Activated T-cell treated with anti-CD3 and anti-CD28 coated beads, Interleukin-2, amount 50 U/mL, for 1 hour (primary cell): ENCODE results near the gene CUX1.

Source experiments
- DNase-seq: peaks from one replicate; pipeline ENCODE4 v3.0.0-alpha.2; 2020

Gene CUX1

DNA sequence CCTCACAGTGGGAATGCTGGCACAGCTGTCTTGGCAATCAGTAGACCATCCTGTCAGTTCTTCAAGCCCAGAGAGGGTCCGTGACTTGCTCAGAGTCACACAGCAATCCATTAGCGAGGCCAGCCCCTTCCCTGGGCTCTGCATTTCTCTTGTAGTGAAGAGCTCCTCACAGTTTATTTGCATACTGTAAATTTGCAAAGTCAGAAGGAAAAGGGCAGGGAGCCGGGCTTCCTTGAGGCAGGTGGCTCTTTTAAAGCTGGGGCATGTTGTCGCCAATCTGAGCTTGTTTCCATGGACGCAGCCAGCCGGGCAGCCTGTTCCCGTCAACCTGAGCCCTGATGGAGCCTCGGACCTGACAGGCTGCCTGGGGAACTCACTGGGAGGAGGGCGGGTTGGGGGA, 123.4 kb downstream of the CUX1 start:
- DNase-seq, result no peak

DNA sequence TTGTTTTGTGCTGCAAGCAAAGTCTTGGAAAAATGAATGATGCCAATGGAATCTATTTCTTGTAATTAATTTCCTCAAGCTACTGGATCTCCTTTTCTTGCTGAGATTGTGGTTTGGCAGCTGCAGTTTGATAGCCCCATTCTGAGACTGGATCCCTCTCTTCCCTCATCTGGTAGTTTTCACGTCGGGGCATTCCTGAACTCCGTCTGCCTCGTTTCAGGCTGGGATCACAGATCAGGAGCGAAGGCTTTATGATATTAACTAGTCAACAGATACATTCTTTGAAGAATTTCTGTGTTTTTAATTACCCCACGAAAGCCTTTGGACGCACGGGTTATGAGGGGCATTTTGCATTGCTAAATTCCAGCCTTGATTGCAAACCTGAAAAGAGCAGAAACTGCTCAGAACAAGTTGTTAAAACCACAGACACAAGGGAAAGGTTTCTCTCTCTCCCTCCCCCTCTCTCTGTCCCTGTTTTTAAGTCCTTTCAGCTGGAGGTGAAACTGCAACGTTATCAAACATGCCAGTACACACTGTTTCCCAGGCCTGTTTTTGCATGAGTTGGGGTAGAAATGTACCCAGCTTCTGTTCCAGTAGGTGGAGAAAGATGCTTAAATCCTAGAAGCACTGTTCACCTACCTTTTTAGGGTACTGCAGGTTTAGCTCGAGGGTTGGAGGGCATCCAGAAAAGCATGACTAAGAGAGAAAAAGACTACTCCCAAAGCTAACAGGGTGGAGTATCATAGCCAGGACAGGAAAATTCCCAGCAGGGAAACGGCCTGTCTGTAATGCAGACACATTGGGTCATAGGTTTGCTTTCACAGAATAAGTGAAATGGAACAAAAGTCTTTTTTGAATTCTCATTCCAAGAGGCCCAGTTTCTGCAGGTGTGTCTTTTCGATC, 124.3 kb downstream of the CUX1 start:
- no peak for DNase-seq

GRCh38 chr7:101942603-101943210, 125.3 kb downstream of the CUX1 start:
- DNase-seq, result no peak

DNA sequence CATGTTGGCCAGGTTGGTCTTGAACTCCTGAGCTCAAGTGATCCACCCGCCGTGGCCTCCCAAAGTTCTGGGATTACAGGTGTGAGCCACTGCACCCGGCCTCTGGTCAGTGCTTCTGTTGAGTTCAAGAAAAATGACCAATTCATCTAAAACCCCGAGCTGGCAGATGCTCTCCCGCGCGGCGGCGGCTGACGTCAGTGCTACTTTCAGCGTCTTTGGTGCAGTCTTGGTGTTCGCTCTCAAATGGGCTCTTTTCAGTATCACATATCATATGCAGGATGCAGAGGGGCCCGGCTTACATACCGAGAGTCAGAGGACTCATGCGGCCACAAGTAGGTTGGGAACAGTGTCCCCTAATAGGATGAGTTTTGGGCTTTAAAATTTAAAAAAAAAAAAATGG, 125.9 kb downstream of the CUX1 start:
- no peak for DNase-seq

- DNase-seq, result no peak
These were observed 126.6 kb downstream of the CUX1 start for GRCh38 chr7:101943889-101944600.

- DNase-seq, result no peak
These were observed 127.2 kb downstream of the CUX1 start for GRCh38 chr7:101944611-101945010.

DNA sequence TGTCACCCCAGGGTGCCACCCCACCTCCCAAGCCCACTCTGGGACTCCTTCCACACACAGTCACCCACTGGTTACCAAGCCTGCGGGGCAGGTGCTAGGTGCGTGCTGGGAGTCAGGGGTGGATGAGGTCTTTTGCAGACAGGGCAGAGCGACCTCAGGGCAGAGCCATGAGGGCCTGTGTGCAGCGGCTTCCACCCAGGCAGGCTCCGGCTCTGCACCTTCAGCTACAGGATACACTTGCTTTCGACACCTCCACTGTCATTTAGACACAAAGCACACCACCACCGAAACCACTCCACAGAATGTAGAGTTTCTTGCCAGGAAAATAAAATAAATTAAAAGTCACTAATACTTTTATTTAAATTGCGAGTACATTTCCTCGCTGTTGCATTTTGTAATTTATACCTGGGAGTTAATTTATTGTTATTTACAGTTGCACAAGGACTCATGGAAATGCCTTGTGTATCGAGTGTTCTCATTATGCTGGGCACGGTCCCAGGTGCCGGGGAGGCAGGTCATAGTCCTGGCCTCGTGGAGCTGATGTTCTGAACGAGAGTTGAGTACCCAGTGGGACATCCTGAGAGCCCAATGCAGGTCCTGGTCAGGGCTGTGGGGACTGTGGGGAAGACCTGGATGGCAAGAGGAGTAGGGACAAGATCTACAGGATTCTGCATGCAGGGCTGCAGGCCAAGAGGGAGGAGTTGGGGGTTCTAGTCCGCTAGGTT, 127.8 kb downstream of the CUX1 start:
- no peak for DNase-seq

GRCh38 chr7:101947899-101948298, 130.5 kb downstream of the CUX1 start:
- DNase-seq, result no peak

GRCh38 chr7:101948650-101949049, 131.2 kb downstream of the CUX1 start:
- no peak for DNase-seq

- no peak for DNase-seq
These were observed 133.2 kb downstream of the CUX1 start for GRCh38 chr7:101950450-101951119.

GRCh38 chr7:101951757-101952156, 134.3 kb downstream of the CUX1 start:
- DNase-seq, result no peak

GRCh38 chr7:101952355-101953247, 135.2 kb downstream of the CUX1 start:
- no peak for DNase-seq

GRCh38 chr7:101953248-101953819, 135.9 kb downstream of the CUX1 start:
- no peak for DNase-seq

DNA sequence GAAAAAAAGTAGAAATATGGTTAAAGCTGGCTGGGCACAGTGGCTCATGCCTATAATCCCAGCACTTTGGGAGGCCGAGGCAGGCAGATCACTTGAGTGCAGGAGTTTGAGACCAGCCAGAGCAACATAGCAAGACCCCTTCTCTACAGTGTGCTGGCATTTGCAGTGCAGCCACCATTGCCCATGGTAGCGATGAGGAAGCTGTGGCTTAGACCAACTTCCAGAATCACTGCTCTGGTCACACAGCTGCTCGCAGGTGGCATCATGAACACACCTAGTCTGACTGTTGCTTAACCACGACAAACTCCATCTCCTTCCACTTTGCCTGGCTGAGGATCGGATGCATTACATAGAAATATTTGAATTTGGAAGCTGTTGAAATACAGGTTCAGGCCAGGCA, 137.1 kb downstream of the CUX1 start:
- DNase-seq, result no peak

DNA sequence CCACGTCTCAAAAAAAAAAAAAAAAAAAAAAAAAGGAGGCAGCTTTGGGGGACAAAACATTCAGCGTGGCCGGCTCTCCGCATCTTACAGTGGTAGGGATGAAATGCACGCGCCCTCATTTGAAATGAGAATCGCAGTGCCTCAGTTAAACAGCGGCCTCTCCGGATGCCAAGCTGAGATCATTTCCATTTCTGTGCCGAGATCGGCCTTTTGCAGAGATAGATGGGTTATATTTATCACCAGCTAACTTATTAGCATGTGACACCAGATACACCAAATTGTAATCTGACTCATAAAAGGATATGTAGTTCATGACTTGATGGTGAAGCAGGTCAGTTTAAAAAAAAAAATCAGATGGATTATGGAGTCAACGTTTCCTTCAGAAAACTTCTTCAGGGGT, 138.7 kb downstream of the CUX1 start:
- DNase-seq, result no peak

DNA sequence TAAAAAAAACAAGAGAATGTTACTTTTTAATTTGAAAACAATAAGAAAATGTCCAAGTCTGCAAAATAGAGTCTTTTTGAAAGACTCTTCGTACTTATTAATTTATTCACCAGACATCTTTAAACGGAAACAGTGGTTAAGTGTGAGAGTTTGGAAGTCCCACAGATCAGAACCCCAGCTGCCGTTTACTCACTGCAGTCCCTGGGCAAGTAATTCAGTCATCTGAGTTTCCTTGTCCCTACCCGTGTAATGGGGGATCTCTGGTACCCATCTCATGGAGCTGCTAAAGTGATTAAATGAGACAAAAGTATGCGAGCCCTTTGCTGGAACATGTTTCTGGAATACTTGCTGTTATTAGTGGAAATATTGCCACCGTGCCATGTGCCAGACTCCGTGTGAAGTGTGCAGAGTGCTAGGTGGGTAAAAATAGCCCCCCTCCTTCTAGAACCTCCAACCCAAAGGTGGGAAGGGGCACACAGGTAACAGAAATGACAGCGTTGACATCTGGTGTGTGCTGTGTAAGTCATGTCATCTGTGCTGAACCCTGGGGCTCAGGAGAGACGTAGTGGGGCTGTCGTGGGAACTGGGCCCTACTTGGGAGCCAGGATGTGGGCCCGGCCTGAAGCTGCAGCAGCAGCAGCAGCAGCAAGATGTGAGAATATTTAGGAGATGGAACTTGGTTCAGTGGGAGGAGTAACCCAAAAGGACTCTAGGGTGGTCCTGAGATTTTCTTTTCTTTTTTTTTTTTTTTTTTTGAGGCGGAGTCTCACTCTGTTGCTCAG, 140.5 kb downstream of the CUX1 start:
- DNase-seq, result no peak

- no peak for DNase-seq
These were observed 141.9 kb downstream of the CUX1 start for GRCh38 chr7:101959342-101959741.

DNA sequence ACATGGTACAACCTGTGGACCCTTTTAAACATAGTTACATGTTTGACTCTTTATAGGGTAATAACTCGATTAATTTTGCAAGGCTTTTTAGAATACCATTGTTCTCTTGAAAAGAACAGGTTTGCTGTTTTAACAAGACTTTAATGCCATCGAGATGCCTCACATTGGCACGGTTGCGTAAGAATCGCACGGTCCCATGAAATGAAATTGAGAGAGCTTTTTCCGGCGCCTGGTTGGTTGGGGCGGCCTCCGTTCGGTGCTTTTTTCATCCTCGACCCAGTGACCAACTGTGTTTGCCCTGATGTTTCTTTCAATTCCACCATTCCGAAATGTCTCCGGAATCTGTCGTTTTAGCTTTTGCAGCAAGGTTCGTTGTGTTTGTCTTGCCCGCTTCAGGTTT, 142.4 kb downstream of the CUX1 start:
- no peak for DNase-seq

DNA sequence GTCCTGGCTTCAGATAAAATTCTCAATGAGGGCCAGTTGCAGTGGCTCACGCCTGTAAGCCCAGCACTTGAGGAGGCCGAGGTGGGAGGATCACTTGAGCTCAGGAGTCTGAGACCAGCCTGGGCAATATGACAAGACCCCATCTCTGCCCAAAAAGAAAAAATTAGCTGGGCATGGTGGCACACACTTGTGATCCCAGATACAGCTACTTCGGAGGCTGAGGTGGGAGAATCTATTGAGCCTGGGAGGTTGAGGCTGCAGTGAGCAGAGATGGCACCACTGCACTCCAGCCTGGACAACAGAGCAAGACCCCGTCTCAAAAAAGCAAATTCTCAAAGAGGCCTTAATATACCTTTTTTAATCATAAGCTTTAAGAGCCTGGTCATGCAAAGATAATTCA, 142.9 kb downstream of the CUX1 start:
- DNase-seq, result no peak

GRCh38 chr7:101960985-101961708, 143.7 kb downstream of the CUX1 start:
- no peak for DNase-seq
